C4-2B (cell line): ENCODE measurements around the gene AUTS2.

Experiments
- CTCF ChIP-seq: fragments of 450-650 bp; conservative IDR thresholded peaks from 2 replicates; pipeline ENCODE4 v1.5.1; 2017; ENCODE audit warnings: mild to moderate bottlenecking
- ZFX ChIP-seq: fragments of 450-650 bp; IDR thresholded peaks from 2 replicates; pipeline ENCODE4 v1.6.1; 2017

GRCh38 chr7:70500261-70500660 lies 902.0 kb downstream of the AUTS2 start:
- TF ChIP-seq CTCF (no peak), ZFX (no peak)
